ENCODE results near the gene C13orf46. TPM values are rescaled to one million over a fixed set of nuclear protein-coding genes. Genes with fewer than 3 reads are reported as not detected.
A peak's percentile ranks its signal among the peaks of the same experiment; 100 is the strongest.

Gene C13orf46
- total RNA-seq, 1 donor from 2014 or later: 0.32 TPM

DNA sequence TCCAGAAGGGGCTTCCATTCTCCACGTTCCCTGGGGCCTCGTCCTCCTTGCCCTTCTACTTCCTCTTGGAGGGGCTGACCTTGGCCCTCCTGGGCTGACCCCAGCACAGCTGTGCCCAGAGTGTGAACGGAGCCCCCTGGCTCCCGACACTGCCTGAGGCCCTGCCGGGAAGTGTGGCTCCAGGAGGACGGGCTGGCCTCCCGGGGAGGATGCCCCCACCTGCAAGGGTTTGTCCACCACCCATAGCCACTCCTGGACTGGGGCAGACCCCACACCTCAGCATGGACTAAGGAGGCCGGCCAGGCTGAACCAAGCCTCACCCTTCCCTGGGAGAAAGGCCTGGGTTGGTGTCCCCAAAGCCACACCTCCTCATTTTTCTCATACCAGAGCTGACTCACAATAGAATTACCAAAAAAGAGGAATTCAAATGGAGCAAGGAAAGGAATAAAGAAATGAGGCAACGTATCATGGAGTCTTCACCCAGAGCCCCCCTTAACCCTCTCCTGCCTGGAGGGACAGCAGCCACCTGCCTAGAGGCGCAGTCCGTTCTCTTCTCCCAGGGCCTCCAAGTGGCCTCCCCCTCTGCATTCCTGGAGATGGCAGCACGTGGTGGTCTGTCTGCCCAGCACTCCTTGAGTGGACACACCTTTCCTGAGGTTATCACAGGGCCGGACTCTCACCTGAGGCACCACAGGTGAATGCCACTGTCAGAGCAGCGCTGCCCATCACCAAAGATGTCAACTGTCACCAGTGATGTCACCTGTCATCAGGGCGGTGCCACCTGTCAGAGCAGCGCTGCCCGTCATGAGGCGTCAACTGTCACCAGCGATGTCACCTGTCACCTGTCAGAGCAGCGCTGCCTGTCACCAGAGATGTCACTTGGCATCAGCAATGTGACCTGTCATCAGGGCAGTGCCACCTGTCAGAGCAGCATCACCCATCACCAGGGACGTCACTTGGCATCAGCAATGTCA is 3.1 kb upstream of the C13orf46 start:
- peak; percentile 30 for DNase-seq
- intact Hi-C loops (cut with DNase I): no loop called here
- ATAC-seq (ENCODE audit: poor library complexity): no peak

DNA sequence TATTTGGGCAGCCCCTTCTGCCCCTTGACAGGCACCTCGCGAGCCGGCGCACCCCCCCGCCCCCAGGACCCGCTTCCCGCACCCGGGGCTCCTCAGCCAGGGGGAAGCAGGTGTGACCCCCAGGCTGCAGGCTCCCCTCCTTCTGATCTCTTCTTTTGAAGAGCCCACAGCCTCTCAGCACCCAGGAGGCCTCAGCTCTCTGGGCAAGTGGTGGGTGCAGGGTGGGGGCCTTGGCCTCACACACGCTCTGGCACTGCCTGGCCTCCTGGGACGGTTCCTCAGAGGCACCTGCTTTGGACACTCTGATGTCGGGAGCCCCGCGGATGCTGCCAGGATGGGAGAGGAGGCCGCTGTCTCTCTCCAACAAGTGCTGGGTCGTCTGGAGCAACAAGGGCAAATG is 1.5 kb upstream of the C13orf46 start:
- peak; percentile 33 for DNase-seq
- ATAC-seq (ENCODE audit: poor library complexity): no peak
- intact Hi-C loops (cut with DNase I): no loop called here

GRCh38 chr13:113974304-113975281 is 717 bp upstream of the C13orf46 start:
- intact Hi-C loops (cut with DNase I): no loop called here
- ATAC-seq (ENCODE audit: poor library complexity): no peak
- peak; percentile 38 for DNase-seq

DNA sequence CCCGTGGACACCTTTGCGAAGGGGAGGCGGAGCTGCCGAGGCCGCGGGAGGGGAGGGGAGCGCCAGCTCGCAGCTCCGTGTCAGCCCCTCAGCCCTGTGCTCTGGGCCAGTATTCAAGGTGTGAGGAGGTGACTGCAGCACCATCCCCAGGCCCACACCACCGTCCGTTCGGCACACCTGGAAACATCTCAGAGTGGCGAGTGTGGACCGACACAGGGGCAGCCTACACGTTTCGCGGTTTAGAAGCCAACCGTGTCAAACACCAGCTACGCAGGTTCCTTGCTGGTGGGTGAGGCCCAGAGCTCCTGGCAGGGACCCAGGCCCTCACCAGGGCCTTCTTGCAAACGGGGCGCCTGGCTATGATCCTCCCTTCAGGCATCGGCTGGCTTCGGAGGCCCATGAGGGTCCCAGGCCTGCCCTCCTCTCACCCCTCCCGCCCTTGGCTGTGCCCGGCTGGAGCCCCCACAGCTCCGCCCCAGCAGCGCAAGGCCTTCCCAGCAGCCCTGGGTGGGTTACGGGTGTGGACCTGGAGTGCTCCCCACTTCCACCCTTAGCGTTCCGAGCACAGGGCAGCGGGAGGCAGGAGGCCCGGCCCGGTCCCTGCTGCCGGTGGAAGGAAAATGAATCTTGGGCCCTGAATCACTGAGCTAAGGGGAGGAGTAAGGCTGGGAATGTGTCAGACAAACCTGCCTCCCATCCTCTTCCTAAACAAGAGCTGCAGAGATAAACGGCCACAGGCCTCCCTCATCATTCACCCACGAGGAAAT is 1.2 kb downstream of the C13orf46 start:
- intact Hi-C loops (cut with DNase I): no loop called here
- ATAC-seq (ENCODE audit: poor library complexity) (no peak), DNase-seq (peak; percentile 26)

GRCh38 chr13:113971471-113972231 is 2.2 kb downstream of the C13orf46 start:
- DNase-seq (peak; percentile 37), ATAC-seq (ENCODE audit: poor library complexity) (no peak)
- intact Hi-C loops (cut with DNase I): no loop called here

GRCh38 chr13:113970810-113971470 is 2.9 kb downstream of the C13orf46 start:
- ATAC-seq (ENCODE audit: poor library complexity): peak; percentile 89
- peak; percentile 77 for DNase-seq
- intact Hi-C loops (cut with DNase I): no loop called here

GRCh38 chr13:113969973-113970611 is 3.8 kb downstream of the C13orf46 start:
- ATAC-seq (ENCODE audit: poor library complexity) (peak; percentile 34), DNase-seq (peak; percentile 42)
- intact Hi-C loops (cut with DNase I): no loop called here

DNA sequence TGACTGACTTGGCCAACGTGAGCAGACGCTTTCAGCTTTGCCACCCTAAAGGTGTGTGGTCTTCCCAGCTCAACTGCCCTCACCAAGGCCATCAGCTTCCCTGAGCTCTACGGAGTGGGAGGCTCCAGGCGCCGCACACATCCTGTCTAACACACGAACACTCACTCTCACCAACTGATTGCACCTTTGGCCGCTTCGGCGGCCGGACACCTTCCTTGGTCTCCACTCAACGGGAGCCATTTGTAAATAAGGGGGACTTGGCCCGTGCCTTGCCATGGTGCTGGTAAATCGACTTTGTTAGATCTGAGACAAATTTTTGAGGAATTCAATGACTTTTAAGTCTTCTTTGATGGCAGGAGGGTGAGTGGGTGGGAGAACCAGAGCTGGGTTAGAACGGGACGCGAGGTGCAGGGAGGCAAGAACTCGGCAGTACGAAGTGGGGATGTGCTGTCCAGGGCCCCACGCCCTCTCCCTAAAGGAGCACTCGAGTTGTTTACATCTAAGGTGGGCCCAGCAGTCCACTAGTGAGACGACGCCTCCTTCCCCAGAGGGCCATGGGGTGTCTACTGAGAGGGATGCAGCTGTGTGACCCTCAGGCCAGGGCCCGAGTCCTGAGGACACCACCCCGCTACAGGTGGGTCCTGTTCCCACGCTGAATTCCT is 4.4 kb downstream of the C13orf46 start:
- no peak for ATAC-seq (ENCODE audit: poor library complexity)
- peak; percentile 38 for DNase-seq
- intact Hi-C loops (cut with DNase I): no loop called here

GRCh38 chr13:113968463-113969310 is 5.2 kb downstream of the C13orf46 start:
- peak; percentile 26 for DNase-seq
- intact Hi-C loops (cut with DNase I): no loop called here
- ATAC-seq (ENCODE audit: poor library complexity): no peak

DNA sequence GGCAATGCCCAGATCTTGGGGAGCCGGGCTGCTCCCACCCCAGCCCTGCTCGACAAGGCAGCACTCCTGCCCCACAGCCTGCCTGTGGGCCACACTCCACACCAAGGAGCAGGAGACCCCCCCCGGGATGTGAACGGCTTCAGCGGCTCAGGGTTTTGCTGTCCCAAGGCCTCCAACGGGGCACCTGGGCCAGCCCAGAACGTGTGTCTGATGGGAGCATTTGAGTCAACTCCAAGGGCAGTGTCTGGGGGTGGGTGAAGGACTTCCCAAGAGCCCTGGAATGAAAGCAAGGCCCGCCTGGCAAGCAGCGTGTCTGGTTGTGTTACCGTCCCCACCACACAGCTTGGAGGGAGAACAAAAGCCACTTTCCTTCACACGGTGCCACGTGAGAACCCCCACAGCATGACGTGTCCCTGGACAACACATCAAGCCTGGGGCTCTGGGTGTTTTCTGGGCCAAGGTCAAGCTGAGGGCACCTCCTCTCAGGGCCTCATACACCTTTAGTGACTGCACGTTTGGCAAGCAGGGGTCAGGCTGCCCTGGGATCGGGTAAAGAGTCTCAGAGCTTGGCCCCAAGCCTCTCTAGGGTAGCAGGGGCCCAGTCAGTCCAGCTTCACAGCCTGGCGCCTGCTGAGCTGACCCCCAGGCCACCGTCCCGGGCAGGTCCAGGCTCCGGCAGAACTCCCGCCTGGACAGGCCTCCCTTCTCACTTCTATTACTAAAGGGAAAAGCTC is 6.0 kb downstream of the C13orf46 start:
- peak; percentile 5 for ATAC-seq (ENCODE audit: poor library complexity)

GRCh38 chr13:113967206-113967720 is 6.6 kb downstream of the C13orf46 start:
- peak; percentile 24 for DNase-seq
- intact Hi-C loops (cut with DNase I): no loop called here

More for the DNA sequence above, 6.0 kb downstream of the C13orf46 start:
- DNase-seq: peak; percentile 46
- intact Hi-C loops (cut with DNase I): no loop called here

GRCh38 chr13:113965968-113966884 is 7.7 kb downstream of the C13orf46 start:
- intact Hi-C loops (cut with DNase I): no loop called here
- ATAC-seq (ENCODE audit: poor library complexity): no peak
- DNase-seq: no peak

More at GRCh38 chr13:113967206-113967720, 6.6 kb downstream of the C13orf46 start:
- no peak for ATAC-seq (ENCODE audit: poor library complexity)

DNA sequence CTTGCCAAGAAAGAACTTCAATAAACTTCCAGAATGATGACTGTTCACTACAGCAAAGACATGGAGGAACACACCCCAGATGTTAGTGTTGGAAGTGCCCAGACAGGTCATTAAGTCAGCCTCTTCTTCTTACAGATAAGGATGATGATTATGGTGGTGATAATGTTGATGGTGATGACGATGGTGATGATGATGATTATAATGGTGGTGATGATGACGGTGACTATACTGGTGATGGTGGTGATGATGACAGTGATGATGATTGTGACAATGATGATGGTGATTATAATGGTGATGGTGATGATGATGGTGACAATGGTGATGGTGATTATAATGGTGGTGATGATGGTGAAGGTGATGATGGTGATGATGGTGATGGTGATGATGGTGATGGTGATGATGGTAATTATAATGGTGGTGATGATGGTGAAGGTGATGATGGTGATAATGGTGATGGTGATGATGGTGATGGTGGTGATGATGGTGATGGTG is 8.4 kb downstream of the C13orf46 start:
- no peak for ATAC-seq (ENCODE audit: poor library complexity)
- intact Hi-C loops (cut with DNase I): no loop called here
- no peak for DNase-seq

All from Right ventricle myocardium superior (tissue), 1 donor.